GM21526 (cell line): ENCODE results near the gene ST6GALNAC6.
"Not testable (repeated sequence)": the region's sequence is repeated elsewhere in the genome, so short reads cannot be mapped to it uniquely, and the experiment has no call there.

Source experiments
- ATAC-seq: cut with Tn5 transposase; IDR thresholded peaks from one replicate; pipeline ENCODE4 v1.9.1; 2021; ENCODE audit warnings: moderate library complexity; ENCODE audit not compliant: unreplicated experiment, low FRiP score

The ST6GALNAC6 gene

DNA sequence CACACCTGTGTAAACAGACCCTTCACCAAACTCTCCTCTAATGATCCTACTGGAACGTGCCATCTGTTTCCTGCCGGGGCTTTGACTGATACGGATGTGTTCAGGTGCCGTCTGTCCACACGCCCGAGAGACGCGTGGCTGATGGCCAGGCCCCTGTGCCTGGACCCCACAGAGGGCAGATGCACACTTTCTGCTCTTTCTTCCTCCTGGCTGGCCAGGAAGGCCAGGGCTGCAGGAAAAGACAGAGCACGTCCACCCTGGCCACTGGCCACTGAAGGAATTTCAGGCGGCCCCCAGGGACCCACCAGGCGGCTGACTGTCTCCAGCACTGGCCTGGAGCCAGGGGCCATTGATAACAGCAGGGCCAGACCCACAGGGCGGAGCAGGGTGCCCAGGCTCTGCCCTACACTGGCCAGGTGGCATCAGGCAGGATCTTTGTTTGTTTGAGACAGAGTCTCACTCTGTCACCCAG lies 41.3 kb downstream of the ST6GALNAC6 start:
- ATAC-seq: no peak

GRCh38 chr9:127857278-127857677 lies 42.1 kb downstream of the ST6GALNAC6 start:
- ATAC-seq: no peak

- ATAC-seq: no peak
These were observed 42.7 kb downstream of the ST6GALNAC6 start for GRCh38 chr9:127856729-127857116.

DNA sequence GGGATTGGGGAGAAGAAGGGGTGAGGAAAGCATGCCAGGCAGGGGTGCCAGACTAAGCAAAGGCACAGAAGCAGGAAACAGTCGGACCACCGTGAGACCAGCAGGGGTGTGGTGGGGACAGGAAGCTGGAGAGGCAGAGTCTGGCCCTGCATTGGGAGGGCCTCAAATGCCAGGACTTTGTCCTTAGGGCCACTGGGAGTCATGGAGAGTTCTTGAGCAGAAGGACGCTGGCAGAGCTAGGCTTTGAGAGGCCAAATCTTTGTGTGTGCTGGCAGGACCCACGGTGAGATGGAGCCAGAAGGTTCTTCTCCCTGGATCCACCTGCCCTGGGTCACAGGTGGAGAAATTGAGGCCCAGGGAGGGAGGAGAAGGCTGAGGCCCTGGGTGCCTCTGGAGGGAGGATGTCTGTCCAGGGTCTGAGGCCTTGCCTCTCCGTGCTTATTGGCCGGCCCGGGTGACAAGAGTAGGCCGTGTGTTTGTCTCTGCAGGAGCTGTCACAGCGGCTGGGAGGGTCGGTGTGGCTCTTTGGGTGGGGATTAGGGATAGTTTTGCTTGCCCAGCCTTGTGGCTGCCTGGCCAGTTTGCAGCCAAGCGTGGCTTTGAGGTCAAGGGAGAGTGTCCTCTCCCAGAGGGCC lies 43.2 kb downstream of the ST6GALNAC6 start:
- ATAC-seq: no peak

GRCh38 chr9:127855522-127855921 lies 43.9 kb downstream of the ST6GALNAC6 start:
- ATAC-seq: no peak

DNA sequence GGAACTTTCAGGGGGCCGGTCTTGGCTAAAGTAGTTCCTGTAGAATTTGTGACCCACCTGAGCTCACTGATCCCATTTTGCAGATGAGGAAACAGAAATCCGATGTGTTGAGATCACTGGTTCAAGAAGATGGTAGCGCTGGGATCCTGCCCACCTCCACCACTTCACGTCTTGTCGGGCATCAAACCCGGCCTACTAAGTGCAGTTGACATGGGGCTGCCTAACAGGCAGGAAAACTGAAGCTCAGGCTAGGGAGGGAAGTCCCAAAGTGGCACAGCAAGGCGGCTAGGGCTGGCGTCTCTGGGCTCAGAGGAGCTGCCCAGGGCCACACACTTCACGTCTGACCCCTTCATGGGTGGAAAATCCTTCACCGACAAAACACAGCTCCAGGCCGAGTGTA lies 44.4 kb downstream of the ST6GALNAC6 start:
- ATAC-seq: no peak

- no peak for ATAC-seq
These were observed 45.1 kb downstream of the ST6GALNAC6 start, which contains the start of gene ENG for GRCh38 chr9:127854184-127854806. TSS of gene ENG (minus strand) at chr9:127854658. CDS start at chr9:127854355, 303 bp downstream.

GRCh38 chr9:127853312-127854183 lies 45.9 kb downstream of the ST6GALNAC6 start:
- ATAC-seq: no peak

DNA sequence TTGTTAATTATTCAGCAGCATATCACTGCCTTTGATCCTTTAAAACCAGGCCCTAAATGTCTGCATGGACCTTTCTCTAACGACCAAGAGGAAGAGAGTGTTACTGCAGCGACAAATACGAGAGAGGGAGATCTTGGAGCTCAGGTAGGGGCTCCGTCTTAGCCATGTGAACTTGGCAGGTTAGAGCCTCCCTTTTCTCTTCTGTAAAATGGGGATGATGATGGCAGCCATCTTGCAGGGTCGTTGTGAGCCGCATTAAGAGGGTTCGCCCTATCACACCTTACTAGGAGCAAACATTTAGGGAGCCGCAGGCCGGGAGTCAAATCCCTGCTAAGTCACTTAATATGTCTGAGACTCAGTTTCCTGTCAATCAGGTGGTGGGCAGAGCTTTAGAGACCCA lies 46.6 kb downstream of the ST6GALNAC6 start:
- no peak for ATAC-seq

- no peak for ATAC-seq
These were observed 49.0 kb downstream of the ST6GALNAC6 start for GRCh38 chr9:127850286-127850830.

DNA sequence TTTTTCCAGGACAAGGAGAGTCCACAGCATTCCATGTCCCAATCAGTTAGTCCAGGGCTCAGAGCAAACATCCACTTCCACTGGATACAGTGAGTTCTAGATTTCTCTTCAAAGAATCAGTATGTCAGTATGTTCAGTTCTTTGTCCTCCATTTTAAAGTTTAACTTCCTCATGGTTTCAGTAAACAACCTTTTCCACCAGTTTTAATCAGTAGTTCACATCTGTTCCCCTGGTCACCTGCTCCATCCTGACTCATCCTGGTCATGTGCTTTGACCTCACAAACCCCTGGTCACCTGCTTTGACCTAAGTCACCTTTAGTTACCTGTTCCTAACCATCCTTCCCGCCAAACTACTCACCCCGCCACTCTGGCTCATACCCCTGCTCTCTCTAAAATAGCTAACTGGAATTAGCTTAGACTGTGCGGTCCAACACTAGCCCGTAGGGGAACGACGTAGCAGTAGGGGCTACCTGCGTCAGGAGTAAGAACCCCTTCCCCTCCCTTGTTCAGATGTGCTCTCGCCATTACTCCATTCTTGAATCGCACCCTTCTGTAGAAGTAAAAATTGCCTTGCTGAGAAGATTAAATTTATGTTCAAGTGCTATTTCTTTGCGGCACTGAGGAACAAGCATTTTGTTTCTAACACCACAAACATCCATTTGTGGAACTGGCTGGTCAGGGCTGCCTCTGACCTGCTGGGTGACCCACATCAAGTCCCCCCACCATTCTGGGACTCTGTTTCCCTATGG lies 50.5 kb downstream of the ST6GALNAC6 start:
- no peak for ATAC-seq

GRCh38 chr9:127847833-127848755 lies 51.3 kb downstream of the ST6GALNAC6 start:
- ATAC-seq: no peak

- no peak for ATAC-seq
These were observed 52.3 kb downstream of the ST6GALNAC6 start for GRCh38 chr9:127847178-127847510.

DNA sequence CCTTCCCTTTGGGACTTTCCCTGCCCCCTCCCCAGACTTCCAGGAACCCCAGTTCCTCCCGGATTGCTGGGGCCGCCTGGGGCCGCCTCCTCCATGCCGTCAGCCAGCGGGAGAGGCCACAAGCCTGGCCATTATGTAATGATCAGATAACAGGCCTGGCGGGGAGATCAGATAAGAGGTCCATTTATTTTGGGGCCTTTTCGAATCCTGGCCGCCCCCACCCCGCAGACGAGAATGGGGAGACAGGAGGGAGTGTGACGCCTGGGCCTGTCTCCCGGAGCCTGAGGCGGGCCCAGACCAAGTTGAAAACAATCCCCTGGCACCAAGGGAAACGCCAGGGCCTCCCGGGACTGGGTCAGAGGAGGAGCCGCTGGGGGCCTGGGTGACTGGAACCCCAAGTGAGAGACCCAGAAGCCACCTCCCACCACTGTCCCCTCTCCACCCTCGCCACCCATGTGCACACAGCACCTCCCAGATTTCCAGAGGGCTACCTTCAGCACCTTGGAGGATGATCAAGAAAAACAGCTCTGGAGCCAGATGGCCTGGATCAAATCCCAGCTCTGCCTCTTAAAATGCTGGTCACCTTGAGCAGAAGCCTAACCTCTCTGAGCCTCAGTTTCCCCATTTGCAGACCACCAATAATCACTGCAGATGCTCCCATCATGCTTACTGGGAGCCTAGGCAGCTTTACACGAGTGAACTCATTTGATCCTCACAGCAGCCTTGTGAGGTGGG lies 52.8 kb downstream of the ST6GALNAC6 start:
- no peak for ATAC-seq

DNA sequence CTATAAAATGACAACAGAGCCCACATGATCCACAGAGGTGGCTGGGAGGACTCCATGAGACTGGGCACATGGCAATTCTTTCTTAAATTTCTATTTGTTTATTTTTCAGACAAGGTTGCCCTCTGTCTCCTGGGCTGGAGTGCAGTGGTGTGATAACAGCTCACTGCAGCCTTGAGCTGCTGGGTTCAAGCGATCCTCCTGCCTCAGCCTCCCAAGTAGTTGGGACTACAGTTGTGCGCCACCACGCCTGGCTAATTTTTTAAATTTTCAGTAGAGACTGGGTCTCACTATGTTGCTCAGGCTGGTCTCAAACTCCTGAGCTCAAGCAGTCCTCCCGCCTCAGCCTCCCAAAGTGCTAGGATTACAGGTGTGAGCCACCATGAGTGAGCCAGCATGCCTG lies 53.8 kb downstream of the ST6GALNAC6 start:
- not testable (repeated sequence) for ATAC-seq

- no peak for ATAC-seq
These were observed 54.5 kb downstream of the ST6GALNAC6 start for GRCh38 chr9:127844821-127845359.

- no peak for ATAC-seq
These were observed 58.1 kb downstream of the ST6GALNAC6 start for GRCh38 chr9:127841087-127841835.
